Liver (tissue), 3 donors: ENCODE results near the gene GLYATL3.

Experiments used
- GABPA ChIP-seq, 2 donors: IDR thresholded peaks in 1 of 2; conservative IDR thresholded peaks in 1 of 2; 2 replicates each; pipeline ENCODE4 v1.6.1; 2016; ENCODE audit warnings: antibody characterized with exemption in 2 of 2, mild to moderate bottlenecking in 1 of 2, moderate library complexity in 1 of 2
- TAF1 ChIP-seq: conservative IDR thresholded peaks from 2 replicates; pipeline ENCODE4 v1.6.1; 2016; ENCODE audit warnings: antibody characterized with exemption, mild to moderate bottlenecking
- TF ChIP-seq, protein P1 (sequence below): fragments of 150-350 bp; IDR thresholded peaks from 2 replicates; pipeline ENCODE4 v1.5.1; 2017; ENCODE audit warnings: improper control_type of control experiment, low read depth, low read length; ENCODE audit not compliant: missing input control
- TF ChIP-seq, protein P2 (sequence below): IDR thresholded peaks from 2 replicates; pipeline ENCODE4 v1.6.1; 2016; ENCODE audit warnings: antibody characterized with exemption, mild to moderate bottlenecking
- donor health status: healthy.
- donor health status: healthy.

DNA sequence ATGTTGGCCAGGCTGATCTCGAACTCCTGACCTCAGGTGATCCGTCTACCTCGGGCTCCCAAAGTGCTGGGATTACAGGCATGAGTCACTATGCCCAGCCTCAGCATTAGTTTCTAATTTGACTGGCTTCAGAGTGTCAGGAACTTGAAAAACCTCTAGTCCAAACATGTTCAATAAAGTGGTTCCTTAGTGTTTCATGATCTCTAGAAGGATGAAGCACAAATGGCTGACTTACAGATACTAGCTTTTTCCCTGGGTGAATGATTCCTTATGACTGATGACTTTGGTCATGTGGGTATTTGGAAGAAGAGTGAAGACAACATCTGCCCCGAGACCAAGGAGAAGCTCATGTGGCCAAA is 16.4 kb downstream of the GLYATL3 start:
- TF ChIP-seq, protein P1, sequence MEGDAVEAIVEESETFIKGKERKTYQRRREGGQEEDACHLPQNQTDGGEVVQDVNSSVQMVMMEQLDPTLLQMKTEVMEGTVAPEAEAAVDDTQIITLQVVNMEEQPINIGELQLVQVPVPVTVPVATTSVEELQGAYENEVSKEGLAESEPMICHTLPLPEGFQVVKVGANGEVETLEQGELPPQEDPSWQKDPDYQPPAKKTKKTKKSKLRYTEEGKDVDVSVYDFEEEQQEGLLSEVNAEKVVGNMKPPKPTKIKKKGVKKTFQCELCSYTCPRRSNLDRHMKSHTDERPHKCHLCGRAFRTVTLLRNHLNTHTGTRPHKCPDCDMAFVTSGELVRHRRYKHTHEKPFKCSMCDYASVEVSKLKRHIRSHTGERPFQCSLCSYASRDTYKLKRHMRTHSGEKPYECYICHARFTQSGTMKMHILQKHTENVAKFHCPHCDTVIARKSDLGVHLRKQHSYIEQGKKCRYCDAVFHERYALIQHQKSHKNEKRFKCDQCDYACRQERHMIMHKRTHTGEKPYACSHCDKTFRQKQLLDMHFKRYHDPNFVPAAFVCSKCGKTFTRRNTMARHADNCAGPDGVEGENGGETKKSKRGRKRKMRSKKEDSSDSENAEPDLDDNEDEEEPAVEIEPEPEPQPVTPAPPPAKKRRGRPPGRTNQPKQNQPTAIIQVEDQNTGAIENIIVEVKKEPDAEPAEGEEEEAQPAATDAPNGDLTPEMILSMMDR, result no peak
- TF ChIP-seq, protein P2, sequence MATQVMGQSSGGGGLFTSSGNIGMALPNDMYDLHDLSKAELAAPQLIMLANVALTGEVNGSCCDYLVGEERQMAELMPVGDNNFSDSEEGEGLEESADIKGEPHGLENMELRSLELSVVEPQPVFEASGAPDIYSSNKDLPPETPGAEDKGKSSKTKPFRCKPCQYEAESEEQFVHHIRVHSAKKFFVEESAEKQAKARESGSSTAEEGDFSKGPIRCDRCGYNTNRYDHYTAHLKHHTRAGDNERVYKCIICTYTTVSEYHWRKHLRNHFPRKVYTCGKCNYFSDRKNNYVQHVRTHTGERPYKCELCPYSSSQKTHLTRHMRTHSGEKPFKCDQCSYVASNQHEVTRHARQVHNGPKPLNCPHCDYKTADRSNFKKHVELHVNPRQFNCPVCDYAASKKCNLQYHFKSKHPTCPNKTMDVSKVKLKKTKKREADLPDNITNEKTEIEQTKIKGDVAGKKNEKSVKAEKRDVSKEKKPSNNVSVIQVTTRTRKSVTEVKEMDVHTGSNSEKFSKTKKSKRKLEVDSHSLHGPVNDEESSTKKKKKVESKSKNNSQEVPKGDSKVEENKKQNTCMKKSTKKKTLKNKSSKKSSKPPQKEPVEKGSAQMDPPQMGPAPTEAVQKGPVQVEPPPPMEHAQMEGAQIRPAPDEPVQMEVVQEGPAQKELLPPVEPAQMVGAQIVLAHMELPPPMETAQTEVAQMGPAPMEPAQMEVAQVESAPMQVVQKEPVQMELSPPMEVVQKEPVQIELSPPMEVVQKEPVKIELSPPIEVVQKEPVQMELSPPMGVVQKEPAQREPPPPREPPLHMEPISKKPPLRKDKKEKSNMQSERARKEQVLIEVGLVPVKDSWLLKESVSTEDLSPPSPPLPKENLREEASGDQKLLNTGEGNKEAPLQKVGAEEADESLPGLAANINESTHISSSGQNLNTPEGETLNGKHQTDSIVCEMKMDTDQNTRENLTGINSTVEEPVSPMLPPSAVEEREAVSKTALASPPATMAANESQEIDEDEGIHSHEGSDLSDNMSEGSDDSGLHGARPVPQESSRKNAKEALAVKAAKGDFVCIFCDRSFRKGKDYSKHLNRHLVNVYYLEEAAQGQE, result no peak
- TF ChIP-seq TAF1 (no peak), GABPA (IDR thresholded peaks at IDR 0.05 in 1 of 2, conservative IDR thresholded peaks at IDR 0.05 in 1 of 2) (no peak)
